Activated CD4-positive, alpha-beta memory T cell treated with anti-CD3 and anti-CD28 coated beads, Interleukin-2, amount 10 ng/mL, durations not matched to agents 7 days and 5 days (primary cell): Measurements from ENCODE around the gene GABRA1. TPM values are rescaled to one million over a fixed set of nuclear protein-coding genes. Genes with fewer than 3 reads are reported as not detected.

ENCODE experiments used
- CTCF ChIA-PET: fragments of 350-600 bp; sonication (Branson Sonifier 250); formaldehyde crosslinking; loops from one replicate; lab custom pipeline; 2021; ENCODE audit warnings: antibody characterized with exemption, inconsistent platforms; lab: Charles Lee
- POLR2A ChIA-PET: fragments of 350-600 bp; sonication (Branson Sonifier 250); formaldehyde crosslinking; loops from one replicate; lab custom pipeline; 2021; ENCODE audit warnings: antibody characterized with exemption; lab: Charles Lee
- DNase-seq: peaks from one replicate; pipeline ENCODE4 v3.0.0-alpha.2; 2020
- H3K27ac Mint-ChIP-seq: one replicate; pipeline ENCODE4 v1.8.0; 2021; ENCODE audit warnings: mild to moderate bottlenecking, mixed read lengths
- H3K27me3 Mint-ChIP-seq: one replicate; pipeline ENCODE4 v1.8.0; 2021; ENCODE audit warnings: mixed read lengths
- H3K36me3 Mint-ChIP-seq: one replicate; pipeline ENCODE4 v1.8.0; 2021; ENCODE audit warnings: low read depth, mixed read lengths
- H3K4me1 Mint-ChIP-seq: one replicate; pipeline ENCODE4 v1.8.0; 2021; ENCODE audit warnings: mixed read lengths
- H3K4me3 Mint-ChIP-seq: one replicate; pipeline ENCODE4 v1.8.0; 2021; ENCODE audit warnings: mild to moderate bottlenecking, mixed read lengths
- H3K9me3 Mint-ChIP-seq: one replicate; pipeline ENCODE4 v1.8.0; 2021; ENCODE audit warnings: mixed read lengths
- total RNA-seq, 2 experiments: library from RNA; stranded (reverse); gene quantifications; one replicate each; pipeline ENCODE4 v1.2.3, GENCODE V29; 2021

GABRA1 gene
- total RNA-seq, 2 experiments from 2014 or later = not detected

GRCh38 chr5:161899590-161899989 lies 51.7 kb downstream of the GABRA1 start:
- Mint-ChIP-seq H3K4me1 (no peaks in the 10 kb centered on the region), H3K36me3 (no peaks in the 10 kb centered on the region), H3K4me3 (no peak overlapping the region), H3K27me3 (no peaks in the 10 kb centered on the region), H3K9me3 (peaks cover 5% of the 10 kb centered on the region), H3K27ac (no peak overlapping the region)
- CTCF ChIA-PET = no interaction called here
- POLR2A ChIA-PET = no interaction called here
- no peak for DNase-seq

- CTCF ChIA-PET = no interaction called here
- POLR2A ChIA-PET = no interaction called here
- Mint-ChIP-seq H3K36me3 (no peaks in the 10 kb centered on the region), H3K27ac (no peak overlapping the region), H3K9me3 (peaks cover 10% of the 10 kb centered on the region), H3K4me1 (no peaks in the 10 kb centered on the region), H3K4me3 (no peak overlapping the region), H3K27me3 (no peaks in the 10 kb centered on the region)
- no peak for DNase-seq
These were observed 53.1 kb downstream of the GABRA1 start for GRCh38 chr5:161900981-161901380.

DNA sequence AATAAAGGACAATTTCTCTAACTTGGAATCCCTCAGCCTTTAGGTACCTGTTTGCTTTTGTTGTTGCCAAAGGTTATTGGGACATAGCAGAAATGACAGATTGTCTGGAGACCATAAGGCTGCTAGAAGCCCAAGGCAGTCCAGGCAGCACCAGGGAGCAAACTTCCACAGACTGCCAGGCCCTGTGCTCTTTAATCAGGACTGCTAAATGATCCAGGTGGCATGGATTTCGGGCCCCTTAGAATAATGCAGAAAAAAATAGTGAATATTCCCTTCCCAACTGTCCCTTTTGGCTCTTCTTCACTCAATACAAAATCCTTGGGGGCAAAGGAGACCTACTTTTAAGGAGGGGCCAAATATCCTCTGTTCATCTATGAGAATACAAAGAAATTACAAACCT lies 73.9 kb downstream of the GABRA1 start:
- H3K4me1 Mint-ChIP-seq = no peaks in the 10 kb centered on the region
- CTCF ChIA-PET = no interaction called here
- no peak overlapping the region for H3K4me3 Mint-ChIP-seq
- POLR2A ChIA-PET = no interaction called here
- H3K36me3 Mint-ChIP-seq = no peaks in the 10 kb centered on the region
- no peak for DNase-seq
- H3K9me3 Mint-ChIP-seq = peaks cover 6% of the 10 kb centered on the region
- H3K27me3 Mint-ChIP-seq = no peaks in the 10 kb centered on the region
- no peak overlapping the region for H3K27ac Mint-ChIP-seq

GRCh38 chr5:161924270-161924669 lies 76.3 kb downstream of the GABRA1 start:
- H3K4me1 Mint-ChIP-seq = no peaks in the 10 kb centered on the region
- no peaks in the 10 kb centered on the region for H3K36me3 Mint-ChIP-seq
- no peak overlapping the region for H3K27ac Mint-ChIP-seq
- H3K9me3 Mint-ChIP-seq = peaks cover 6% of the 10 kb centered on the region
- ChIA-PET CTCF (no interaction called here), POLR2A (no interaction called here)
- H3K4me3 Mint-ChIP-seq = no peak overlapping the region
- no peak for DNase-seq
- H3K27me3 Mint-ChIP-seq = no peaks in the 10 kb centered on the region

- no peak for DNase-seq
- Mint-ChIP-seq H3K36me3 (no peaks in the 10 kb centered on the region), H3K27ac (no peak overlapping the region), H3K4me1 (no peaks in the 10 kb centered on the region), H3K9me3 (peaks cover 6% of the 10 kb centered on the region), H3K4me3 (no peak overlapping the region), H3K27me3 (no peaks in the 10 kb centered on the region)
- ChIA-PET POLR2A (no interaction called here), CTCF (no interaction called here)
These were observed 78.0 kb downstream of the GABRA1 start for GRCh38 chr5:161925960-161926359.

DNA sequence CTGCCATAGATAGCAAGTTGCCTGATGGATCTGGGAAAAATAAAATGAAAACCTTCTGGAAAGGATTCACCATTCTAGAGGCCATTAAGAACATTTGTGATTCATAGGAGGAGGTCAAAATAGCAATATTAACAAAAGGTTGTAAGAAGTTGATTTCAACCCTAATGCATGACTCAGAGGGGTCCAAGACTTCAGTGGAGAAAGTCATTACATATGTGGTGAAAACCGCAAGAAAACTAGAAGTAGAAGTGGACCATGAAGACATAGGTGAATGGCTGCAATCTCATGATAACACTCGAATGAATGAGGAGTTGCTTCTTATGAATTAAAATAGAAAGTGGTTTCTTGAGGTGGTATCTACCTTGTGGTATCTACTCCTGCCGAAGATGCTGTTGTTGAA lies 86.6 kb downstream of the GABRA1 start:
- peaks cover 5% of the 10 kb centered on the region for H3K9me3 Mint-ChIP-seq

DNA sequence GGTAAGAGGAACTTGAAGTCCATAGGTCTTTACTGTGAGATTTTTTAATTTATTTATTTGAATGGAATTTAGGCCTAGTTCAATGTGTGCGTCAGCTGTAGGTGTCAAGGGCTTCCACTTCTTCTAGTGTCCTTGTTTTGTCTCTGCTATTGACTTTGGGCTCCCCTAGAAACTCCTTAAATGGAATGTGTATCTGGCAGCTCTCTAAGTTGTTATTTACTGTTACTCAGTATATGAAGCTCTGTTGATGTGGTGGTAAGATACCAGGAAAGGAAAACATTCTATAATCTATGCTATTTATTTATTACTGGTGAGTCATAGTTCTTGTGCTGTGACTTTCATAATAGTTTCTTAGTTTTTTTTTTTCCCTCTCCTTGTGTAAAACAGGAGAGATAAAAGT lies 97.1 kb downstream of the GABRA1 start:
- Mint-ChIP-seq H3K27ac (no peak overlapping the region), H3K36me3 (no peaks in the 10 kb centered on the region), H3K4me1 (no peaks in the 10 kb centered on the region), H3K27me3 (no peaks in the 10 kb centered on the region), H3K9me3 (peaks cover 8% of the 10 kb centered on the region), H3K4me3 (no peak overlapping the region)
- ChIA-PET POLR2A (no interaction called here), CTCF (no interaction called here)
- DNase-seq = no peak

More for the DNA sequence above, 86.6 kb downstream of the GABRA1 start:
- Mint-ChIP-seq H3K4me1 (no peaks in the 10 kb centered on the region), H3K36me3 (no peaks in the 10 kb centered on the region), H3K27ac (no peak overlapping the region), H3K27me3 (no peaks in the 10 kb centered on the region), H3K4me3 (no peak overlapping the region)
- POLR2A ChIA-PET = no interaction called here
- CTCF ChIA-PET = no interaction called here
- DNase-seq = no peak

DNA sequence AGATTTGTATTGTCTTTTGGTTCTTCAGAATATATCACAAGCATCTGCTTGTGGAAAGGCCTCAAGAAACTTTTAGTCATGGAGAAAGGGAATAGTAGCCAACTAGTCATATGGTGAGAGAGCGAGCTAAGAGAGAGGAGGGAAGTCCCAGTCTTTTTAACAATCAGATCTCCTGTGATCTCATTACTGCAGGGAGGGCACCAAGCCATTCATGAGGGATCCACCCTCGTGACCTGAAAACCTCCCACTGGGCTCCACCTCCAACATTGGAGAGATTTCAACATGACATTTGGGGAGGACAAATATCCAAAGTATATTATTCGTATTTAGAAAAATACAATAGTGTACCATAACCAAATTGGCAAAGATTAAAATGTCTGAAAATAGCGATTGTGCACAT lies 99.0 kb downstream of the GABRA1 start:
- H3K4me3 Mint-ChIP-seq = no peak overlapping the region
- H3K27me3 Mint-ChIP-seq = no peaks in the 10 kb centered on the region
- DNase-seq = no peak
- no peaks in the 10 kb centered on the region for H3K4me1 Mint-ChIP-seq
- ChIA-PET POLR2A (no interaction called here), CTCF (no interaction called here)
- H3K36me3 Mint-ChIP-seq = no peaks in the 10 kb centered on the region
- peaks cover 10% of the 10 kb centered on the region for H3K9me3 Mint-ChIP-seq
- H3K27ac Mint-ChIP-seq = no peak overlapping the region

Other genes with a start within 250 kb of the GABRA1 start
- not detected for gene GABRA6, start 162.4 kb upstream of the GABRA1 start, total RNA-seq
- not detected for gene GABRG2, start 219.7 kb downstream of the GABRA1 start, total RNA-seq